Uterus (tissue), 2 donors: ENCODE data around the gene WNT7A.

ENCODE experiments used
- CTCF ChIP-seq, 4 experiments: fragments of 200-600 bp in 2 of 4; fragments of 450-650 bp in 2 of 4; sonication (generic) in 2 of 4; IDR thresholded peaks; one replicate each; pipeline ENCODE4 v1.5.1; 2016 to 2019; ENCODE audit warnings: antibody characterized with exemption in 4 of 4, mild to moderate bottlenecking in 2 of 4, moderate library complexity in 1 of 4
- POLR2A ChIP-seq, 2 donors: fragments of 450-650 bp; IDR thresholded peaks; one replicate each; pipeline ENCODE4 v1.6.1; 2016; ENCODE audit warnings: antibody characterized with exemption in 2 of 2, mild to moderate bottlenecking in 1 of 2, moderate library complexity in 1 of 2

GRCh38 chr3:13895155-13896105 lies 15.6 kb upstream of the WNT7A start:
- TF ChIP-seq CTCF (IDR thresholded peaks at IDR 0.05), result no peak
- TF ChIP-seq POLR2A (IDR thresholded peaks at IDR 0.05), result peak; percentile 74 to 85
